H9 (cell line): ENCODE measurements around the gene CAMKK1. TPM values are rescaled to one million over a fixed set of nuclear protein-coding genes. Genes with fewer than 3 reads are reported as not detected.

ENCODE experiments used
- DNase-seq: peaks from one replicate; pipeline ENCODE4 v3.0.0-alpha.2; 2017
- H2AFZ ChIP-seq: one replicate; pipeline ENCODE4 v1.6.1; 2013; ENCODE audit warnings: mild to moderate bottlenecking, low read length, control low read depth, moderate library complexity
- H2AK5ac ChIP-seq: 2 replicates; pipeline ENCODE4 v1.6.1; 2013; ENCODE audit warnings: low read length, control low read depth, mixed read lengths; ENCODE audit not compliant: insufficient read length
- H2BK120ac ChIP-seq: one replicate; pipeline ENCODE4 v1.6.1; 2013; ENCODE audit warnings: low read depth, mild to moderate bottlenecking, low read length, control low read depth, inconsistent platforms; ENCODE audit not compliant: poor library complexity, severe bottlenecking
- H2BK12ac ChIP-seq: 2 replicates; pipeline ENCODE4 v1.6.1; 2013; ENCODE audit warnings: low read length, control low read depth, mixed read lengths, low read depth; ENCODE audit not compliant: insufficient read length
- H2BK15ac ChIP-seq: 2 replicates; pipeline ENCODE4 v1.6.1; 2013; ENCODE audit warnings: low read depth, low read length, control low read depth
- H2BK20ac ChIP-seq: one replicate; pipeline ENCODE4 v1.6.1; 2013; ENCODE audit warnings: low read depth, mild to moderate bottlenecking, low read length, control low read depth, inconsistent platforms; ENCODE audit not compliant: poor library complexity, severe bottlenecking
- H2BK5ac ChIP-seq: 2 replicates; pipeline ENCODE4 v1.6.1; 2013; ENCODE audit warnings: low read length, control low read depth, mixed read lengths; ENCODE audit not compliant: insufficient read length
- H3K14ac ChIP-seq: 2 replicates; pipeline ENCODE4 v1.6.1; 2013; ENCODE audit warnings: low read length, control low read depth; ENCODE audit not compliant: insufficient read depth
- H3K18ac ChIP-seq: 2 replicates; pipeline ENCODE4 v1.6.1; 2013; ENCODE audit warnings: low read depth, mild to moderate bottlenecking, mixed read lengths, low read length, control low read depth; ENCODE audit not compliant: insufficient read length
- H3K23ac ChIP-seq: 2 replicates; pipeline ENCODE4 v1.6.1; 2013; ENCODE audit warnings: low read length, control low read depth, mixed read lengths, low read depth; ENCODE audit not compliant: insufficient read length
- H3K23me2 ChIP-seq: 2 replicates; pipeline ENCODE4 v1.6.1; 2013; ENCODE audit warnings: low read depth, mild to moderate bottlenecking, mixed read lengths, low read length, control low read depth; ENCODE audit not compliant: insufficient read length, poor library complexity, severe bottlenecking
- H3K27ac ChIP-seq: 2 replicates; pipeline ENCODE4 v1.5.1; 2013; ENCODE audit warnings: low read length, control low read depth, mixed read lengths, low read depth; ENCODE audit not compliant: insufficient read length
- H3K27me3 ChIP-seq: 2 replicates; pipeline ENCODE4 v1.6.1; 2013; ENCODE audit warnings: low read length, control low read depth, inconsistent platforms; ENCODE audit not compliant: insufficient read depth
- H3K4ac ChIP-seq: 2 replicates; pipeline ENCODE4 v1.6.1; 2013; ENCODE audit warnings: low read depth, mild to moderate bottlenecking, control low read depth, inconsistent platforms, low read length, moderate library complexity
- H3K4me1 ChIP-seq: 2 replicates; pipeline ENCODE4 v1.6.1; 2013; ENCODE audit warnings: low read length, control low read depth, inconsistent platforms; ENCODE audit not compliant: insufficient read depth
- H3K4me2 ChIP-seq: 2 replicates; pipeline ENCODE4 v1.6.1; 2013; ENCODE audit warnings: low read length, control low read depth, mixed read lengths; ENCODE audit not compliant: insufficient read length, insufficient read depth
- H3K56ac ChIP-seq: 2 replicates; pipeline ENCODE4 v1.6.1; 2013; ENCODE audit warnings: low read depth, mild to moderate bottlenecking, mixed read lengths, low read length, control low read depth; ENCODE audit not compliant: insufficient read length
- H3K79me1 ChIP-seq: 2 replicates; pipeline ENCODE4 v1.6.1; 2013; ENCODE audit warnings: low read depth, mild to moderate bottlenecking, moderate library complexity, low read length, control low read depth, inconsistent platforms; ENCODE audit not compliant: insufficient read depth, poor library complexity, severe bottlenecking
- H3K79me2 ChIP-seq: 2 replicates; pipeline ENCODE4 v1.6.1; 2013; ENCODE audit warnings: low read length, control low read depth, inconsistent platforms; ENCODE audit not compliant: insufficient read depth
- H3K9ac ChIP-seq: 2 replicates; pipeline ENCODE4 v1.6.1; 2013; ENCODE audit warnings: low read length, control low read depth, mixed read lengths; ENCODE audit not compliant: insufficient read length; ENCODE audit errors: extremely low read depth
- H3K9me3 ChIP-seq: one replicate; pipeline ENCODE4 v1.6.1; 2013; ENCODE audit warnings: low read depth, low read length, inconsistent platforms; ENCODE audit not compliant: control insufficient read depth
- H3T11ph ChIP-seq: one replicate; pipeline ENCODE4 v1.6.1; 2013; ENCODE audit warnings: mild to moderate bottlenecking, low read length, control low read depth, inconsistent platforms
- H4K20me1 ChIP-seq: one replicate; pipeline ENCODE4 v1.6.1; 2013; ENCODE audit not compliant: control insufficient read depth, insufficient read length, insufficient read depth
- H4K5ac ChIP-seq: 2 replicates; pipeline ENCODE4 v1.6.1; 2013; ENCODE audit warnings: low read depth, mild to moderate bottlenecking, mixed read lengths, low read length, control low read depth; ENCODE audit not compliant: insufficient read length
- H4K8ac ChIP-seq: replicated peaks from 2 replicates; pipeline ENCODE4 v1.6.1; 2013; ENCODE audit warnings: low read length, control low read depth, mixed read lengths, low read depth; ENCODE audit not compliant: insufficient read length
- H4K91ac ChIP-seq: 2 replicates; pipeline ENCODE4 v1.6.1; 2013; ENCODE audit warnings: low read depth, mild to moderate bottlenecking, moderate library complexity, mixed read lengths, low read length, control low read depth; ENCODE audit not compliant: insufficient read length
- H3K27ac Mint-ChIP-seq, 3 experiments: 2 replicates in 2 of 3; 3 replicates in 1 of 3; pipeline ENCODE4 v1.8.0; 2020 to 2021; ENCODE audit warnings: mixed read lengths in 3 of 3, mild to moderate bottlenecking in 1 of 3, moderate library complexity in 1 of 3
- H3K27me3 Mint-ChIP-seq: 2 replicates; pipeline ENCODE4 v1.8.0; 2021; ENCODE audit warnings: low read depth, mild to moderate bottlenecking, moderate library complexity, mixed read lengths
- H3K36me3 Mint-ChIP-seq, 3 experiments: 2 replicates in 2 of 3; 3 replicates in 1 of 3; pipeline ENCODE4 v1.8.0; 2020 to 2021; ENCODE audit warnings: low read depth in 3 of 3, mixed read lengths in 3 of 3; ENCODE audit not compliant: insufficient read depth in 1 of 3
- H3K4me1 Mint-ChIP-seq, 2 experiments: 2 replicates each; pipeline ENCODE4 v1.8.0; 2020; ENCODE audit warnings: mixed read lengths in 2 of 2
- H3K4me3 Mint-ChIP-seq, 2 experiments: 2 replicates in 1 of 2; 3 replicates in 1 of 2; pipeline ENCODE4 v1.8.0; 2020 to 2021; ENCODE audit warnings: mild to moderate bottlenecking in 2 of 2, mixed read lengths in 2 of 2, moderate library complexity in 1 of 2
- H3K9me3 Mint-ChIP-seq, 2 experiments: 2 replicates in 1 of 2; 3 replicates in 1 of 2; pipeline ENCODE4 v1.8.0; 2020; ENCODE audit warnings: mild to moderate bottlenecking in 2 of 2, mixed read lengths in 2 of 2, moderate library complexity in 1 of 2
- CTCF ChIP-seq: fragments of 200-600 bp; sonication (generic); conservative IDR thresholded peaks from 3 replicates; pipeline ENCODE4 v1.8.0; 2021; ENCODE audit warnings: antibody characterized with exemption, mild to moderate bottlenecking
- WGBS: extraction: QIAGEN DNeasy Blood & Tissue Kit; methylation state at CpG from one replicate; pipeline ENCODE4 v1.1.7; 2013; ENCODE audit warnings: missing lambda C conversion rate, low lambda C conversion rate, mixed read lengths; ENCODE audit not compliant: insufficient read length; ENCODE audit errors: extremely low coverage; 5-methylcytosine and 5-hydroxymethylcytosine counted together
- long read RNA-seq: library from polyadenylated mRNA; unstranded; transcript quantifications from one replicate; pipeline ENCODE4 v2.0.0, GENCODE V29; 2020
- total RNA-seq: library from RNA; stranded (reverse); gene quantifications from 2 replicates; pipeline ENCODE4 v1.2.1, GENCODE V29; 2021

The CAMKK1 gene
- total RNA-seq, result 6.4 and 6.7 TPM in 2 replicates
- long read RNA-seq, partial matches to known transcripts, result 4 of 15 reads
- long read RNA-seq, other reads (novel, unspliced or antisense), result 7 of 15 reads

GRCh38 chr17:3893003-3893719, at the start of gene CAMKK1:
Gene CAMKK1 (minus strand): TSS chr17:3893053. CDS start chr17:3885687, 7,366 bp downstream.
- H3K9me3 Mint-ChIP-seq, result no peaks in the 10 kb centered on the region
- peaks cover 6% of the 10 kb centered on the region for H3K23me2 ChIP-seq
- H3K4me3 Mint-ChIP-seq, result peak within 1 kb of the TSS; percentile 77 to 80
- H3K27me3 ChIP-seq, result no peaks in the 10 kb centered on the region; the same call in 1 of the 2 replicates
- TF ChIP-seq CTCF, result no peak
- no peak within 1 kb of the TSS for H2AK5ac ChIP-seq
- no peak within 1 kb of the TSS for H3K56ac ChIP-seq
- H3T11ph ChIP-seq, result no peak within 1 kb of the TSS
- no CpG with 5 or more reads among the region's 75 CpGs for WGBS
- no peak within 1 kb of the TSS for H3K18ac ChIP-seq
- H3K4me1 ChIP-seq, result peaks cover 2% of the 10 kb centered on the region; the same call in 1 of the 2 replicates
- H3K27ac ChIP-seq, result no peak within 1 kb of the TSS
- peak; percentile 97 for DNase-seq
- H3K4ac ChIP-seq, result no peak within 1 kb of the TSS
- H2BK120ac ChIP-seq, result no peak within 1 kb of the TSS
- H3K27me3 Mint-ChIP-seq, result peaks cover 12% of the 10 kb centered on the region
- H3K4me1 Mint-ChIP-seq, result peaks cover 29 to 39% of the 10 kb centered on the region in 2 experiments
- H2BK20ac ChIP-seq, result no peak within 1 kb of the TSS
- no peak within 1 kb of the TSS for H4K91ac ChIP-seq
- H4K8ac ChIP-seq, result no peak within 1 kb of the TSS
- no peak within 1 kb of the TSS for H3K23ac ChIP-seq
- H3K27ac Mint-ChIP-seq, result peak within 1 kb of the TSS in 2 of 3 experiments; percentile 35 to 86; a peak in 3 of 7 replicates
- H3K4me2 ChIP-seq, result peak within 1 kb of the TSS; percentile 47
- H3K9ac ChIP-seq, result no peak within 1 kb of the TSS
- H2BK5ac ChIP-seq, result no peak within 1 kb of the TSS
- no peaks in the 10 kb centered on the region for H3K79me1 ChIP-seq
- H2BK12ac ChIP-seq, result no peak within 1 kb of the TSS
- H2BK15ac ChIP-seq, result no peak within 1 kb of the TSS
- H3K14ac ChIP-seq, result 0 out of 2 replicates have a peak within 1 kb of the TSS, but pooled peaks have one; percentile 4
- H4K20me1 ChIP-seq, result no peaks in the 10 kb centered on the region
- H3K36me3 Mint-ChIP-seq, result no peaks in the 10 kb centered on the region
- H2AFZ ChIP-seq, result no peak within 1 kb of the TSS
- no peaks in the 10 kb centered on the region for H3K9me3 ChIP-seq
- H3K79me2 ChIP-seq, result no peaks in the 10 kb centered on the region
- no peak within 1 kb of the TSS for H4K5ac ChIP-seq
